OCI-LY7 (cell line): Measurements from ENCODE around the gene FRMD3. TPM values are rescaled to one million over a fixed set of nuclear protein-coding genes. Genes with fewer than 3 reads are reported as not detected.

Experiments used
- BruUV-seq: library from RNA; stranded (reverse); fragments of 400-500 nt; replicated peaks from 2 replicates; lab custom pipeline; 2021; lab: Mats Ljungman, UMichigan
- CTCF ChIA-PET: fragments of 300-600 bp; sonication (Branson Sonifier 250); formaldehyde crosslinking; loops from one replicate; lab custom pipeline; 2022; ENCODE audit warnings: antibody characterized with exemption; ENCODE audit not compliant: unreplicated experiment; lab: Charles Lee
- POLR2A ChIA-PET: fragments of 300-600 bp; sonication (Branson Sonifier 250); formaldehyde crosslinking; loops from one replicate; lab custom pipeline; 2022; ENCODE audit warnings: antibody characterized with exemption; lab: Charles Lee
- DNase-seq: peaks from one replicate; pipeline ENCODE4 v3.0.0-alpha.2; 2015; ENCODE audit warnings: low spot score
- H2AFZ ChIP-seq: fragments of 200-600 bp; sonication (generic), shearing (Covaris generic); 2 replicates; pipeline ENCODE4 v1.6.1; 2014; ENCODE audit warnings: mild to moderate bottlenecking, antibody characterized with exemption, low read length, moderate library complexity
- H3K27ac ChIP-seq: fragments of 200-600 bp; sonication (generic); 2 replicates; pipeline ENCODE4 v1.5.1; 2014; ENCODE audit warnings: mixed run types, low read depth, mild to moderate bottlenecking, moderate library complexity, low read length, inconsistent platforms; ENCODE audit not compliant: poor library complexity, severe bottlenecking
- H3K36me3 ChIP-seq: fragments of 200-600 bp; sonication (generic); 2 replicates; pipeline ENCODE4 v1.6.1; 2014; ENCODE audit warnings: mild to moderate bottlenecking, antibody characterized with exemption, low read length, moderate library complexity, mixed read lengths; ENCODE audit not compliant: insufficient read depth
- H3K4me1 ChIP-seq: fragments of 200-600 bp; sonication (generic); 2 replicates; pipeline ENCODE4 v1.5.1; 2014; ENCODE audit warnings: mild to moderate bottlenecking, low read length; ENCODE audit not compliant: insufficient read depth, poor library complexity, severe bottlenecking
- H3K4me2 ChIP-seq: fragments of 200-600 bp; sonication (generic); 2 replicates; pipeline ENCODE4 v1.6.1; 2014; ENCODE audit warnings: mild to moderate bottlenecking, low read length
- H3K4me3 ChIP-seq: fragments of 200-600 bp; sonication (generic); 2 replicates; pipeline ENCODE4 v1.5.1; 2014; ENCODE audit warnings: mild to moderate bottlenecking, low read depth, low read length; ENCODE audit not compliant: poor library complexity, severe bottlenecking
- H3K79me2 ChIP-seq: fragments of 200-600 bp; sonication (generic); 2 replicates; pipeline ENCODE4 v1.6.1; 2016; ENCODE audit warnings: low read depth, mild to moderate bottlenecking, low read length, moderate library complexity, mixed read lengths; ENCODE audit not compliant: insufficient read depth
- H3K9me2 ChIP-seq: fragments of 200-600 bp; sonication (generic); 2 replicates; pipeline ENCODE4 v1.6.1; 2016; ENCODE audit warnings: mild to moderate bottlenecking, low read length, mixed read lengths; ENCODE audit not compliant: insufficient read depth
- H3K9me3 ChIP-seq: fragments of 200-600 bp; sonication (generic); 2 replicates; pipeline ENCODE4 v1.6.1; 2014; ENCODE audit warnings: mild to moderate bottlenecking, mixed run types, low read length, mixed read lengths
- H4K20me1 ChIP-seq: fragments of 200-600 bp; sonication (generic); 2 replicates; pipeline ENCODE4 v1.6.1; 2014; ENCODE audit warnings: mild to moderate bottlenecking, antibody characterized with exemption, low read length, moderate library complexity, mixed read lengths; ENCODE audit not compliant: insufficient read depth
- CTCF ChIP-seq: fragments of 200-600 bp; sonication (generic); conservative IDR thresholded peaks from 2 replicates; pipeline ENCODE4 v1.5.1; 2014; ENCODE audit warnings: mild to moderate bottlenecking, antibody characterized with exemption, low read length, moderate library complexity, mixed read lengths
- EZH2phosphoT487 ChIP-seq: fragments of 200-600 bp; sonication (generic); IDR thresholded peaks from 2 replicates; pipeline ENCODE4 v1.6.1; 2018; ENCODE audit warnings: low read depth, borderline replicate concordance, mild to moderate bottlenecking, mixed run types, antibody characterized with exemption, low read length, moderate library complexity, mixed read lengths
- intact Hi-C: fragments of 100-400 bp; cut with micrococcal nuclease; formaldehyde crosslinking; loops from one replicate; pipeline ENCODE4 v1.10.0; 2022; ENCODE audit not compliant: unreplicated experiment
- total RNA-seq, 2 experiments: library from RNA; depleted of rRNA in 1 of 2; stranded (reverse); fragments of >200 nt in 1 of 2; shearing (Covaris generic) in 1 of 2; gene quantifications; 2 replicates each; pipeline ENCODE4 v1.2.3, GENCODE V29; 2014 to 2022

The FRMD3 gene
- total RNA-seq, 2 experiments from 2014 or later: 0.48 to 1.4 TPM

- CTCF ChIA-PET: no interaction called here
Measured at GRCh38 chr9:83219154-83219923, 318.9 kb downstream of the FRMD3 start.

GRCh38 chr9:83218411-83219090 lies 319.6 kb downstream of the FRMD3 start:
- intact Hi-C loops: no loop called here
- H4K20me1 ChIP-seq: no peaks in the 10 kb centered on the region
- H3K27ac ChIP-seq: no peak overlapping the region
- ChIA-PET CTCF (no interaction called here), POLR2A (no interaction called here)
- no peaks in the 10 kb centered on the region for H3K9me2 ChIP-seq
- TF ChIP-seq EZH2phosphoT487: no peak
- no peak for TF ChIP-seq CTCF
- H3K4me1 ChIP-seq: no peaks in the 10 kb centered on the region
- H3K36me3 ChIP-seq: no peaks in the 10 kb centered on the region
- H3K4me2 ChIP-seq: no peak overlapping the region
- H3K9me3 ChIP-seq: no peaks in the 10 kb centered on the region
- BruUV-seq: no TSS peak
- no peak overlapping the region for H2AFZ ChIP-seq
- no peak overlapping the region for H3K4me3 ChIP-seq
- H3K79me2 ChIP-seq: no peaks in the 10 kb centered on the region
- DNase-seq: no peak

More at GRCh38 chr9:83219154-83219923, 318.9 kb downstream of the FRMD3 start:
- H2AFZ ChIP-seq: no peak overlapping the region
- intact Hi-C loops: no loop called here
- H4K20me1 ChIP-seq: no peaks in the 10 kb centered on the region
- POLR2A ChIA-PET: no interaction called here
- no peaks in the 10 kb centered on the region for H3K4me1 ChIP-seq
- DNase-seq: no peak
- no peaks in the 10 kb centered on the region for H3K9me2 ChIP-seq
- BruUV-seq: no TSS peak
- H3K79me2 ChIP-seq: no peaks in the 10 kb centered on the region
- no peak overlapping the region for H3K27ac ChIP-seq
- no peak for TF ChIP-seq EZH2phosphoT487
- TF ChIP-seq CTCF: no peak
- H3K36me3 ChIP-seq: no peaks in the 10 kb centered on the region
- no peak overlapping the region for H3K4me2 ChIP-seq
- H3K4me3 ChIP-seq: no peak overlapping the region
- no peaks in the 10 kb centered on the region for H3K9me3 ChIP-seq
